ENCODE results near the gene NUP50.

NUP50 gene

DNA sequence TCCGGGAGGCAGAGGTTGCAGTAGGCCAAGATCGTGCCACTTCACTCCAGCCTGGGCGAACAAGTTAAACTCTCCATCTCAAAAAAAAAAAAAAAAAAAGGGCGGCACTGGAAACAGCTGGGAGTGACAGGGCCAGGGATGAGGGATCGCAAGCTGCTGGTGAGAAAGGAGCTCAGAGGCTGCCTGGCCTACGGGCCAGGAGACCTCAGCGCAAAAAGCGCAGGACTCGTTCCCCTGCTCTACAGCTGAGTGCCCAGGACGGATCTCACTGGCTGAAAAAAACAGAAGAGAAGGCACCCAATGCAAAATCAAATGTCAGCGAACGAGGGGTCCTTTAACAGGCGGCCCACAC, 650 bp upstream of the NUP50 start:
- H3K27me3 ChIP-seq (replicated peaks; ENCODE audit: control insufficient read depth, insufficient read depth, low read length) = no peaks in the 10 kb centered on the region
- H3K4me1 ChIP-seq (ENCODE audit: control insufficient read depth, insufficient read depth, low read length) = peaks cover 40% of the 10 kb centered on the region
- peak overlapping the region; percentile 97 for H3K4me3 ChIP-seq (ENCODE audit: low read length)
- peaks cover 5% of the 10 kb centered on the region for H3K36me3 ChIP-seq (ENCODE audit: control insufficient read depth, insufficient read depth, low read length, severe bottlenecking)
- H3K9ac ChIP-seq (ENCODE audit: low read length) = peak overlapping the region; percentile 97
- DNase-seq (ENCODE audit: low read depth) = peak; percentile 57
- H3K9me3 ChIP-seq (ENCODE audit: control insufficient read depth, low read length) = no peaks in the 10 kb centered on the region

DNA sequence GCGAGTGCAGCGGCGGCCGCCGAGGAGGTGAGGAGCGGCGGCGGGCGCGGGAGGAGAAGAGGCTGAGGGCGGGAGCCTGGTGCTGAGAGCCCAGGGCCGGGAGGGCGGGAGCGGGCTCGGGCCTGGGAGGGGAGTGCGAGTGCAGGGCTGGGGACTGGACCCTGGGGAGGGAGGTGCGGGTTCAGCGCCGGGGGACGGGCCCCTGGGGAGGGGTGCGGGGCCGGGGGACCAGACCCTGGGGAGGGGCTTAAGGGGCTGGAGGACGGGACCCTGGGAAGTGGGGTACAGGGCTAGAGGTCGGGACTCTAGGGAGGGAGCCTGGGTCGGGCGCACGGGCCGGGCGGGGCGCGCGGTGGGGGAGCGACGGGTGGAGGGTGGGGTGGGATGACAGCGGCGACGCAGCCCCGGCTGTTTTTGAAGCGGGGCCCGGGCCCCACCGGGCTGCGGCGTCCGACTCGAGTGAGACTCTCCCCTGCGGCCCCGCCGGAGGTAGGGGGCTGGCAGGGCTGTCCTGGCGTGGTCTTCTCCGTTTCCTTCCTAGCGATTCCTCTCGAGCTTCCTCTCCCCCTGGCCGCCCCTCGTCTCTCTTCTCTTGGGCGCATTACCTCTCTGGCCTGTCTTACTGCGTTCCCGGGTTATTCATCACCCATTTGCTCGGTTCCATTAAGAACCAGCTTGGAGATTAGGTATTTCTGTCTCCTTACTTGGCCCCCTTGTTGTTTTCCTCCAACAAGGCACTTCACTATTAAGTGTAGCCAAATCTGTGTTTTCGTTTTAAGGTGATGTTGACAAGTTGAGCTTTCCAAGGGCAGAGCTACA, 754 bp downstream of the NUP50 start:
- peak; percentile 56 for DNase-seq (ENCODE audit: low read depth)
- peaks cover 28% of the 10 kb centered on the region for H3K4me1 ChIP-seq (ENCODE audit: control insufficient read depth, insufficient read depth, low read length)
- peaks cover 19% of the 10 kb centered on the region for H3K36me3 ChIP-seq (ENCODE audit: control insufficient read depth, insufficient read depth, low read length, severe bottlenecking)
- H3K9me3 ChIP-seq (ENCODE audit: control insufficient read depth, low read length) = no peaks in the 10 kb centered on the region
- peak overlapping the region; percentile 97 for H3K4me3 ChIP-seq (ENCODE audit: low read length)
- peak overlapping the region; percentile 97 for H3K9ac ChIP-seq (ENCODE audit: low read length)
- no peaks in the 10 kb centered on the region for H3K27me3 ChIP-seq (replicated peaks; ENCODE audit: control insufficient read depth, insufficient read depth, low read length)

DNA sequence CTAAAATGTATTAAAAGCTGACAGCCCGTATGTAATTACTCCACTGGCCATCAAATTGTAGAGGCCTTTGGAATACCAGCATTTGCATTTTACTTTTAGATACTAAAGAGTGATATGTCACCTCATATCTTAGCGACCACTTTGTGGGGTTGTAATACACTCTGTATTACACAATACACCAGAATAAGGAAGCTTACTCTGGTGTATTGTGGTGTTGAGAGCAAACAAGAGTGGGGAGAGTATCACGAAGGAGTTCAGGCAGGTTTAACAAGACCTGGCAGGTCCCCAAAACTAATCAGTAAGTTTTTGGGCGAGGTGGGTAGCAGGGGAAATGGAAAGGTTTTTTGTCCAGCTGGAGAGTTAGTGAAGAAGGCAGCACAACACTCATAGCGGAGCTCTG, 3.2 kb downstream of the NUP50 start:
- no peak for DNase-seq (ENCODE audit: low read depth)
- Histone ChIP-seq H3K4me3 (ENCODE audit: low read length) (no peak overlapping the region), H3K4me1 (ENCODE audit: control insufficient read depth, insufficient read depth, low read length) (peaks cover 15% of the 10 kb centered on the region), H3K36me3 (ENCODE audit: control insufficient read depth, insufficient read depth, low read length, severe bottlenecking) (peaks cover 43% of the 10 kb centered on the region), H3K27me3 (replicated peaks; ENCODE audit: control insufficient read depth, insufficient read depth, low read length) (no peaks in the 10 kb centered on the region), H3K9ac (ENCODE audit: low read length) (no peak overlapping the region), H3K9me3 (ENCODE audit: control insufficient read depth, low read length) (no peaks in the 10 kb centered on the region)

DNA sequence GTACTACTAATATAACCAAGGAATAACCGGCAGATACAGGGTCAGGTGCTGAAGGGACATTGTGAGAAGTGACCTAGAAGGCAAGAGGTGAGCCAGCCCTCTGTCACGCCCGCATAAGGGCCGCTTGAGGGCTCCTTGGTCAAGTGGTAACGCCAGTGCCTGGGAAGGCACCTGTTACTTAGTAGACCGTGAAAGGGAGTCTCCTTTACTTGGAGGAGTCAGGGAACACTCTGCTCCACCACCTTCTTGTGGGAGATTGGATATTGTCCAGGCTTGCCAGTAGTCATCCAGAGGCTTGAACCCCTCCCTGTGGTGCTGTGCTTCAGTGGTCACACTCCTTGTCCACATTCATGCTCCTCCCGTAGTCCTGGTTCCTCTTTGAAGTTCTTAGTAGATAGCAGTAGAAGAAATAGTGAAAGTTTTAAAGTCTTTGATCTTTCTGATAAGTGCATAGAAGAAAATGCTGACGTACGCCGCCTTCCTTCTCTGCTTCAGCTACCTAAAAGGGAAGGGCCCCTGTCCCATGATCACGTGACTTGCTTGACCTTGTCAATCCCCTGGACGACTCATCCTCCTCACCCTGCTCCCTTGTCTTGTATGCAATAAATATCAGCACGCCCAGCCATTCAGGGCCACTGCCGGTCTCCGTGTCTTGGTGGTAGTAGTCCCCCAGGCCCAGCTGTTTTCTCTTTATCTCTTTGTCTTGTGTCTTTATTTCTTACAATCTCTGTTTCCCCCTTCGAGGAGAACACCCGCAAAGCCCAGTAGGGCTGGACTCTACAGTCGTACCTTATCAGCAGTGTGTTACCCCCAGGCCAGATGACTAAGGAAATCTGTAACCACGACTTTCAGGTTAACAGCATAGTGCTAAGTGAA, 6.1 kb downstream of the NUP50 start:
- H3K9ac ChIP-seq (ENCODE audit: low read length) = no peak overlapping the region
- no peak overlapping the region for H3K4me3 ChIP-seq (ENCODE audit: low read length)
- no peak for DNase-seq (ENCODE audit: low read depth)
- peaks cover 72% of the 10 kb centered on the region for H3K36me3 ChIP-seq (ENCODE audit: control insufficient read depth, insufficient read depth, low read length, severe bottlenecking)
- no peaks in the 10 kb centered on the region for H3K9me3 ChIP-seq (ENCODE audit: control insufficient read depth, low read length)
- peaks cover 11% of the 10 kb centered on the region for H3K4me1 ChIP-seq (ENCODE audit: control insufficient read depth, insufficient read depth, low read length)
- no peaks in the 10 kb centered on the region for H3K27me3 ChIP-seq (replicated peaks; ENCODE audit: control insufficient read depth, insufficient read depth, low read length)

DNA sequence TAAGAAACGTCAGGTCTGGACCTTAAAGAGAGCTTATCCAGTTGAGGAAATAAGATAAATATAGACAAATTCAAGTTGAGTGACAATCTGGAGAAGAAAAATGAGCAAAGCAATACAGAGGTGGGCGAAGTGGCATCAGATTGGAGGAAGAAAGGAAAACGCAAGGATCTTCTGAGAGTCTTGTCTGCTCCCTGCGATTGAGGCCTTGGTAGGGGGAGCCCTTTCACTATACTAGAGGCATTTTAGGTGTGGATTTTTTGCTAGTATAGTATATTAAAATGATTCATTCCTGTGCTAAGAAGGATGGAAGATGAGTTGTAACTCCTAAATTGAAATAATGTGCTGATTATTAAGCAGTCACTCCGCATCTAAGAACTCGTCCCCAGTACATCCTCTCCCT, 8.1 kb downstream of the NUP50 start:
- no peaks in the 10 kb centered on the region for H3K9me3 ChIP-seq (ENCODE audit: control insufficient read depth, low read length)
- no peak for DNase-seq (ENCODE audit: low read depth)

DNA sequence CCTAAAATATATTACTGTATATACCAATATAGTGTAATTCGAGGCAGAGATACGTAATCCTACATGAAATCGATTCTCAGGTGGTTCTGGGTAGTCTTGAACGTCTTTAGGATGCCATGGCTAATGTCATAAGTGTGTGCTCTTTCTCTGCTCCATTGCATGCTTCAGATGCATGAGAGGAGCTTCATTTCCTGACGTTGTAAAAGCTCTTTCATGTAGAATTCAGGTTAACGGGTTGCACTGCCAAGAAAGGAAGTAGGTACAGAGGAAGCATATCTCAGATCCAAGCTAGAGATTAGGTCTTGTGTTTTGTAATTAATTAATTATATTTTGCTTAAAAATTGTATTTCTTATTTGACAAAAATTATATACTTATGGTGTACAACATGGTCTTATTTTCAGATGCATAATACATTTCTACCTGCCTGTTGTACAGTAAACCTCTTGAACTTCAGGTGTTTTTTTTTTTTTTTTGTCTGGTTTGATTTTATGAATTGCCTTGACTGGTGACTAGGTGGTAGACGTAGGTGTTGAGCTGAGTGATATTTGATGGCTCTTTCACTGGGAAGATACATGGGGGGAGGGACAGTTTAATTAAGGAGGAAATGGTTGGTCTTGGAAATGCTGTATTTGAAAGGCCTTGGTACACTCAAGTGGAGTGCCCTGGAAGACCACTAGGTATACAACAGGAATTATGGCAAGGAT, 9.3 kb downstream of the NUP50 start:
- no peak for DNase-seq (ENCODE audit: low read depth)
- Histone ChIP-seq H3K4me1 (ENCODE audit: control insufficient read depth, insufficient read depth, low read length) (no peaks in the 10 kb centered on the region), H3K9me3 (ENCODE audit: control insufficient read depth, low read length) (no peaks in the 10 kb centered on the region), H3K36me3 (ENCODE audit: control insufficient read depth, insufficient read depth, low read length, severe bottlenecking) (peaks cover 97% of the 10 kb centered on the region), H3K27me3 (replicated peaks; ENCODE audit: control insufficient read depth, insufficient read depth, low read length) (no peaks in the 10 kb centered on the region), H3K4me3 (ENCODE audit: low read length) (no peak overlapping the region), H3K9ac (ENCODE audit: low read length) (no peak overlapping the region)

More for the DNA sequence above, 8.1 kb downstream of the NUP50 start:
- peaks cover 92% of the 10 kb centered on the region for H3K36me3 ChIP-seq (ENCODE audit: control insufficient read depth, insufficient read depth, low read length, severe bottlenecking)
- no peak overlapping the region for H3K9ac ChIP-seq (ENCODE audit: low read length)
- H3K4me3 ChIP-seq (ENCODE audit: low read length) = no peak overlapping the region
- peaks cover 3% of the 10 kb centered on the region for H3K4me1 ChIP-seq (ENCODE audit: control insufficient read depth, insufficient read depth, low read length)
- no peaks in the 10 kb centered on the region for H3K27me3 ChIP-seq (replicated peaks; ENCODE audit: control insufficient read depth, insufficient read depth, low read length)

DNA sequence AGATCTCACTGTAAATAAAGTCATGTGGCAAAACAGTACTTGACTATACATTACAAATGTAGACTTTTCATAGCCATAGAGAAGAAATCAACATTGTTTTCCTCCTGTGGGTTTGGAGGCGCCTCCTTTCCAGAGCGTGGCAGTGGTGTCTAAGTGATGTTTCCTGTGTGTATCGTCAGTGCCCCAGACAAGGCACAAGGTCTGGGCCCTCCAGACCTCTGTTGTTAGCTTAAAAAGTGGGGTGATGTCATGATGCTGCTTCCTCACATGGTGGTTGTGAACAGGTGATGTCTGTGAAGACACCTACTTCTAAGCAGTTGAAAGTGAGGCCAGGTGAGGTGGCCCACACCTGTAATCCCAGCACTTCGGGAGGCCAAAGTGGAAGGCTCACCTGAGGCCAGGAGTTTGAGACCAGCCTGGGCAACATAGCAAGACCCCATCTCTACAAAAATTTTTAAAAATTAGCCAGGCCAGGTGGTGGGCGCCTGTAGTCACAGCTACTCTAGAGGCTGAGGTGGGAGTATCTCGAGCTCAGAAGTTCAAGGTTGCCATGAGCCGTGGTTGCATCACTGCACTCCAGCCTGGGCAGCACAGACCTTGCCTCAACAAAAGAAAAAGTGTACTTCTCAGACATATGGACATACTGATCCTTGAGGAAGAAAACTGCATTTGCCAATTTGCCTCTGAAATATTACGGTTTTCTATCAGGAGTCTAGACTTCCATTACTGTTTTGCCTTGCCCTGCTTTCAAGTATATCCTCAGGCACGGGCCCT, 15.7 kb downstream of the NUP50 start:
- H3K27me3 ChIP-seq (replicated peaks; ENCODE audit: control insufficient read depth, insufficient read depth, low read length) = no peaks in the 10 kb centered on the region
- H3K4me1 ChIP-seq (ENCODE audit: control insufficient read depth, insufficient read depth, low read length) = no peaks in the 10 kb centered on the region
- peaks cover 84% of the 10 kb centered on the region for H3K36me3 ChIP-seq (ENCODE audit: control insufficient read depth, insufficient read depth, low read length, severe bottlenecking)
- H3K9me3 ChIP-seq (ENCODE audit: control insufficient read depth, low read length) = no peaks in the 10 kb centered on the region
- no peak overlapping the region for H3K9ac ChIP-seq (ENCODE audit: low read length)
- H3K4me3 ChIP-seq (ENCODE audit: low read length) = no peak overlapping the region
- DNase-seq (ENCODE audit: low read depth) = no peak

DNA sequence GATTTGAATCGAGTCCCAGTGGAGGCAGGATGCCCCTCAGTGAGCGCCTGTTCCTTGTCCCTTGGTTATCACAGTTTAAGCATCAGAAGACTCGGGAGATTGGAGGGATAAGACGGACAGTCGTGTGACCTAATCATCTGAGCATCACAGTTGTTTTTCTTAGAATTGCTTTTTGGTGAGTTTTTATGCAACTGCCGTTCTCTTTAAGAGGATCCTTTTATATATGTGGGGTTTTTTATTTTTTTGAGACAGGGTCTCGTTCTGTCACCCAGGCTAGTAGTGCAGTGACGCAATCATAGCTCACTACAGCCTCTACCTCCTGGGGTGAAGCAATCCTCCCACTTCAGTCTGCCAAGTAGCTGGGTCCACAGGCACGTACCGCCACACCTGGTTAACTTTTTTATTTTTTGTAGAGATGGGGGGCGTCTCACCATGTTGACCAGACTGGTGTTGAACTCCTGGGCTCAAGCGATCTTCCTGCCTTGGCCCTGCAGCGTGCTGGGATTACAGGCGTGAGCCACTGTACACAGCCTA, 16.5 kb downstream of the NUP50 start:
- Histone ChIP-seq H3K4me1 (ENCODE audit: control insufficient read depth, insufficient read depth, low read length) (no peaks in the 10 kb centered on the region), H3K4me3 (ENCODE audit: low read length) (no peak overlapping the region), H3K9ac (ENCODE audit: low read length) (no peak overlapping the region), H3K9me3 (ENCODE audit: control insufficient read depth, low read length) (no peaks in the 10 kb centered on the region), H3K27me3 (replicated peaks; ENCODE audit: control insufficient read depth, insufficient read depth, low read length) (no peaks in the 10 kb centered on the region), H3K36me3 (ENCODE audit: control insufficient read depth, insufficient read depth, low read length, severe bottlenecking) (peaks cover 83% of the 10 kb centered on the region)
- DNase-seq (ENCODE audit: low read depth) = no peak

DNA sequence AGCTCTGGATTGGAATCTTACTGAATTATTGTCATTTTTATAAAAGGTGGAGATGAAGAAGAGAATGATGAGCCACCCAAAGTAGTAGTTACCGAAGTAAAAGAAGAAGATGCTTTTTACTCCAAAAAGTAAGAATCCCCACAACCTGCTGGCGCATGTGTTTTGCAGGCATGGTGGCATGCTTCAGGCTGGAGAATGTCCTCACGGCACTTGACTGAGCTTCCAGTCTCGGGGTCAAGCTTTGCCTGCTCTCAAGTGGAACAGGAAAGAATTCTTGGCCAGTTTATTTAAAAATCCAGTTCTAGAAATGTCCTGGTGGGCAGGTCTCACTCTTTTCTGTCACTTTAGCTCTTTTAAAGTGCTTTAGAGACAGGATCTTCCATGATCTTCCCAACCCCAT, 17.5 kb downstream of the NUP50 start:
- DNase-seq (ENCODE audit: low read depth) = no peak
- Histone ChIP-seq H3K27me3 (replicated peaks; ENCODE audit: control insufficient read depth, insufficient read depth, low read length) (no peaks in the 10 kb centered on the region), H3K4me1 (ENCODE audit: control insufficient read depth, insufficient read depth, low read length) (no peaks in the 10 kb centered on the region), H3K9ac (ENCODE audit: low read length) (no peak overlapping the region), H3K4me3 (ENCODE audit: low read length) (no peak overlapping the region), H3K36me3 (ENCODE audit: control insufficient read depth, insufficient read depth, low read length, severe bottlenecking) (peaks cover 81% of the 10 kb centered on the region), H3K9me3 (ENCODE audit: control insufficient read depth, low read length) (no peaks in the 10 kb centered on the region)

DNA sequence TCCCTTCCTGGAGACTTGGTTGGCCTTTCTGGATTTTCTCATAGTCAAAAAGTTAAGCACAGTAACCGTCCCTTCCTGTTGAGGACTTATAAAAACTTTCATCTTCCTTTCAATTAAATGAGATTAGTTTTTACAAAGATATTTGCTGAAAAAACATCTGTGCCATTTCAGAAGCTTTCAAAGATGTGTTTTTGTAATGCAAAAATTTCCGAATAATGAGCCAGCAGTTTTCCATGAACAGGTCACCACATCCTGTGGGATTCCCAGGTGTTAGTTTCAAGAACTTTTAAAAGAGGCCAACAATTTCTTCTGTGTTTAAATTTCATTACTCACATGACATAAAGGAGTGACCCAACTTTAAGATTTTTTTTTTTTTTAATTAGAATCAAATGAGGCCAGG, 18.0 kb downstream of the NUP50 start:
- Histone ChIP-seq H3K36me3 (ENCODE audit: control insufficient read depth, insufficient read depth, low read length, severe bottlenecking) (peaks cover 75% of the 10 kb centered on the region), H3K27me3 (replicated peaks; ENCODE audit: control insufficient read depth, insufficient read depth, low read length) (no peaks in the 10 kb centered on the region), H3K9ac (ENCODE audit: low read length) (no peak overlapping the region), H3K4me3 (ENCODE audit: low read length) (no peak overlapping the region), H3K9me3 (ENCODE audit: control insufficient read depth, low read length) (no peaks in the 10 kb centered on the region), H3K4me1 (ENCODE audit: control insufficient read depth, insufficient read depth, low read length) (no peaks in the 10 kb centered on the region)
- no peak for DNase-seq (ENCODE audit: low read depth)
